Activated CD8-positive, alpha-beta memory T cell treated with anti-CD3 and anti-CD28 coated beads, Interleukin-2, amount 50 U/mL, for 24 hours (primary cell): ENCODE results near the gene CYTH1.

ENCODE experiments used
- DNase-seq: peaks from one replicate; pipeline ENCODE4 v3.0.0-alpha.2; 2020; ENCODE audit errors: extremely low read depth

Gene CYTH1

DNA sequence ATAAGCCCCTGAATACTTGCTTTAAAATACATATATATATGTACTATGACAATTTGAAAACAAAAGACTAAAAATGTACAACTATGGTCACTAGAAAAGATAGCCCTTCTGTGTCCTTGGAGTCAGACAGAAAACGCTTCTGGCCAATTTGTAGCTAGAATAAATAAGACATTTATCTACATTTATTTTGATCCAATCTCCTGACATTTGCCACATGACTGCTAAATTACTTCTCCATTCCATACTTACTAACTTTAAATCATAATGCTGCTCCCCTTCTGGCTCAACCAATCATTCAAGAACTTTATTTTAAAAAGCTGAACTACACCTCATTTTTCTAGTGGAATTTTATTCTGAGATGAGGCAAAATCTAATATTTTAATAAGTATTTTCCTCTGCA, 65.8 kb downstream of the CYTH1 start:
- DNase-seq: no peak

DNA sequence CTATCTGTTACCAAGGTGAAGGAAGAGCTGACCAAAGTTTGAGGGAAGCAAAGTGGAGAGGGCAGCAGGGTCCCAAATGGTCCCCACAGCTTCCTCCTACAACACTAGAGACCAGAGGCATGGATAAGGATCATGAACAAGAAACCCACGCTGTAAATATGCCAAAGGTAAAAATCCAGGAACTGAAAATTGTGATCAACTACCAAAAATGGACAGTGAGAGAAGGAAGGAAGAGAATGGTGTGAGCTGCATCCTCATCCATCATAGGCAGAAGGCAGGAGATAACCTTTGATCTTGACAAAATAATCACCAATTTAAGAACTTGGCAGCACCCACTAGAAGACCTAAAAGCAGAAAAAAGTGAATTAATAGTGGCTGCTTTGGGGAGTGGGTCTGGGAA, 66.2 kb downstream of the CYTH1 start:
- no peak for DNase-seq

- DNase-seq: no peak
These were observed 66.9 kb downstream of the CYTH1 start for GRCh38 chr17:78715000-78715771.

DNA sequence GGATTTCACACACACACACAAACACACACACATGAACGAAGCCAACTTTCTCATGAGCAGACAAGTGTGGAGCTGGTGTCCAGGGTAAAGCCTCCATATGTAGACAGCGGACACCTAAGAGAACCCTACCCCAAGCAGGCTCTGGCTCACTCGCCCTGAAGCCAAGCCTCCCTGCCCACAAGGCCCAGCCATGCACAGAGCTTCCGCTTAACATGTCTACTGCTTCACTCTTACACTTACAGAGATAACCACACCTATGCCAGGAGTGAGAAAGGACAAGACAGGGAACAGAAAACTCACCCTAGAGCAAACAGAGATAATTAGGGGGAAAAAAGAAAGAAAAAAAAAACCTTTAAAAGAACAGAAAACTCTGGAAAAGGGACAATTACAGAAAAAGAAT, 67.5 kb downstream of the CYTH1 start:
- no peak for DNase-seq

DNA sequence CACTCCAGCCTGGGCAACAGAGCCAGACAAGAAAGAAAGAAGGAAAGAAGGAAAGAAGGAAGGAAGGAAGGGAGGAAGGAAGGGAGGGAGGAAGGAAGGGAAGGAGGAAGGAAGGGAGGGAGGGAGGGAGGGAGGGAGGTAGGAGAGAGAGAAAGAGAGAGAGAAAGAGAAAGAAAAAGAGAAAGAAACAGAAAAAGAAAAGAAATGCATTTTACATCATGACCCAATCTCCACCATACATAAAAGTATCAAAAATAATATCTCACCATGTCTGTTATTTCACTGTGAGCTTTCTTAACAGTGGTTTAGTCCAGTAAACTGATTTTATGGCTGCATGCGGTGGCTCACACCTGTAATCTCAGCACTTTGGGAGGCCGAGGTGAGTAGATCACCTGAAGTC, 70.0 kb downstream of the CYTH1 start:
- no peak for DNase-seq

DNA sequence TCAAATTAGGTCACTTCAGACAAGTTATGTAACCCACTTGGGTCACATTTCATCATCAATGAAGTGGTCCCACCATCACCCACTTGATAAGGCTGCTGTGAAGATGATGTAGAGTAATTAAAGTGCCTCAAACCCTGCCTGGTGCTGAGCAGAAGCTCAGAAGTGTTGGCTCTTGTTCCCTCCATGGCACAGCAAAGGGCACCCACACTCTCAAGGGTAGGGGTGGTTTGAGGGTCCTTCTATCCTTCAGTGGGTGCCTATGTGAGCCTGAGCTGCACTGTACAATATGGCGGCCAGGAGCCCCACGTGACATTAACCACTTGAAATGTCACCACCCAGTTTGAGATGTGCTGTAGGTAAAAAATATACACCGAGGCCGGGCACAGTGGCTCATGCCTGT, 71.5 kb downstream of the CYTH1 start:
- no peak for DNase-seq

- DNase-seq: no peak
These were observed 72.3 kb downstream of the CYTH1 start for GRCh38 chr17:78709751-78710181.

DNA sequence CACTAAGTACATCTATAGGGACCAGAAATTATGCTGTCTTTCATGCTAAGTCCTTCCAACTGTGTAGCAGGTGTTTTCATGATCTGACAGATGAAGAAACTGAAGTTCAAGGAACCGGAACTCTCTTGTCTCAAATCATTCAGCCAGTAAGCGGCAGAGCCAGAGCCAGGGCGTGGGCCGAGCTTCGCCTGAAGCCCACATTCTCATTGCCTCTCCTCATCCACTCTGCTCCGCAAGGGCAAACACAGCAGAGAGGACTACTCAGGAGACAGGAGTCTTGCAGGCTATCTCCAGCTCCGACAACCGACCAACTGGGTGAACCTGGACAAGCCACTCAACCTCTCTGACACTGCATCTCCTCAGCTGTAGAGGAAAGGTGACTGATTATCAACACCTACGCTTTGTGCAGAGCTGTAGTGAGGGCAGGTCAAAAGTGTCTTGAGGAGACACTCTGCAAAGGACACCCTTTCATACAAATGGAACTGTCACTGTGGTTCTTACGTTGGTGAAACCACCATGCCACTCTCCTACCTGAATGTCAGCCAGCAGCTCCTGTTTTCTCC, 72.9 kb downstream of the CYTH1 start:
- DNase-seq: no peak

DNA sequence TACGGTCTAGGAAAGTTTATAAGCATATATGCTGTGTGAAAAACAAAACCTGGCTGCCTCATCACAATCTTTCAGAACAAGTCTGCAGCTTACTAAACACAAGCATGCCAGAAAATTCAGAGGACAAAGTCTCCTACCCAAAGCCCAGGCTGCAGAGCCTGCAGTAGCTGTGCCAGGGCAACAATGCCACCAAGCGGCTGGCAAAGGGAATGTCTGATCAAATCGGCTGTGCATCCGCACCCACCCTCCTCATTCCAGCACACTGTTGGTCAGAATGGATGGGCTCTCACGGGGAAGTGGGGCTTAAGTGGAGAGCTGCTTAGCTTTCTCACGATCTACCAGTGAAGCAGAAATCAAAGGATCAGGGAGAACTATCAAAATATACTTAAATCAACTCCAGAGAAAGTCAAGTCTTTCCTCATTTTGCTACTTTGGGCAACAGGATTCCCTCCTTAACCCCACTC, 73.5 kb downstream of the CYTH1 start:
- peak; percentile 28 for DNase-seq

GRCh38 chr17:78707923-78708322, 74.2 kb downstream of the CYTH1 start:
- DNase-seq: no peak

DNA sequence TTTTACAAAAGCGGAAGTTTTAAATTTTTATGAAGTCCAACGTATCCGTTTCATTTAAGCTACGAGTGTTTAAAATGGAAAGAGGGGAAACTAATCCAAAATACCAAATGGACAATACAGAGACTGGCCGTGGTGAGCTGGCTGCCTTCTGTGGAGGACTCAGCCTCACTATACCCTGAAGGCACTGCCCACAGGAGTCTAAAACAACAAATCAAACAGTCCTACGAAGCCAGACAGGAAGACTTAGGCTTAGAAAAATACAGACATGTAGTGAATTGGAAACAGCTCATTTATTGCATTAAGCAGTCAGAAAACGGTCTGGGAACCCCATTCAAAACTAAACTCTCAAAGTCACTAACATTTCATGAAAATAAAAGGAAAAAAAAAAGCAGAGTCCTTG, 75.1 kb downstream of the CYTH1 start:
- no peak for DNase-seq

DNA sequence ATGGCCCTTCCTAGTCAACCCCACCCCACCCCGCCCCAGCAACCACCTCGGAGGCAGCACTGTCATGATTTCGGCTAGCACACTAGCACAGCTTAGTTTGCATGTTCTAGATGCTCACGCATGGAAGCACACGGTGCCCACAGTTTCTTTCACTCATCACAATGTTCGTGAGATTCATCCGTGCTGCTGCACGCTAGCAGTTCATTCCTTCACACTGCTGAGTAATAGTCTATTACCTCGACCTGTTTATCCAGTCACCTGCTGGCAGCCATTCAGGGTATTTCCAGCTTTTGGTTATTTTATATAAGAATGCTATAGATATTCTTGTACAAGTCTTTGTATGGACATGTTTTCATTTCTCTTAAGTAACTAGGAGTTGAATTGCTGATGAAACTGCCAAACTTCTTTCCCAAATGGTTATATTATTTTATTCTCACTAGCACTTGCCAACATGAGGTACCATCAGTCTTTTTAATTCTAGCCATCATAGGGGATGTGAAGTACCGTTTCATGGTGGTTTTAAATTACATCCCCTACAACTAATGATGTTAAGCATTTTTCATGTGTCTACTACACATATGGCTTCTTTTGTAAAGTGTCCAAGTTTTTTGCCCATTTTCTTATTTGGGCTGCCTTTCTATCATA, 75.7 kb downstream of the CYTH1 start:
- no peak for DNase-seq

DNA sequence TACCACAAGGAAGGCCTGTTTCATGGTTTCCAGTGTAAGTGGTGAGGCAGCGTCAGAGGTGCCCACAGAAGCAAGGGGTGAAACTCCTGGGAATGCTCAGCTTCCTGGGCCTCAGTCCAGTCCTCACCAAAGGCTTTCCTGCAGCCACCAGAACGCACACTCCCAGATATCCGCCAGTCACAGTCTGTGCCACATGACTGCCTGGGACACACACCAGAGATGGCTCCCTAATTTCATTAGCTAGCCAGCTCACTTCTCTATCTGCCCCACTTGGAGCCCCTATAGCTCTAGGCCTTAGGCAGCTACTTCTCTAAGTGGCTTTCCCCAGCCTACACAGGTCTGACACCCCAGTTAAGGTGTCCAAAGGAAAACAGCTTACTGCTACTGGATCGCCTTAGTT, 77.0 kb downstream of the CYTH1 start:
- no peak for DNase-seq

DNA sequence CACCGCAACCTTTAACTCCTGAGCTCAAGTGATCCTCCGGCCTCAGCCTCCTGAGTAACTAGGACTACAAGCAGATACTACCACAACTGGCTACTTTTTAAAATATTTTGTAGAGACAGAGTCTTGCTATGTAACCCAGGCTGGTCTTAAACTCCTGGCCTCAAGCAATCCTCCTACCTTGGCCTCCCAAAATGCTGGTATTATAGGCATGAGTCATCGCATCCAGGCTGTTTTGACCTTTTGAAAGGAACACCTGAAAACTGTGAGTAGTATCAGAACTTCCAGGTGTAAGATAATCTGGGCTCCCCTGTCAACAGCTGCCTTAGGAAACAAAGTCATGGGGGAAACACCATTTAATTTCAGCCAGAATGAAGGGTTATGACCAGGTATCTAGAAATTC, 77.5 kb downstream of the CYTH1 start:
- no peak for DNase-seq

GRCh38 chr17:78697554-78698343, 84.3 kb downstream of the CYTH1 start:
- DNase-seq: no peak

DNA sequence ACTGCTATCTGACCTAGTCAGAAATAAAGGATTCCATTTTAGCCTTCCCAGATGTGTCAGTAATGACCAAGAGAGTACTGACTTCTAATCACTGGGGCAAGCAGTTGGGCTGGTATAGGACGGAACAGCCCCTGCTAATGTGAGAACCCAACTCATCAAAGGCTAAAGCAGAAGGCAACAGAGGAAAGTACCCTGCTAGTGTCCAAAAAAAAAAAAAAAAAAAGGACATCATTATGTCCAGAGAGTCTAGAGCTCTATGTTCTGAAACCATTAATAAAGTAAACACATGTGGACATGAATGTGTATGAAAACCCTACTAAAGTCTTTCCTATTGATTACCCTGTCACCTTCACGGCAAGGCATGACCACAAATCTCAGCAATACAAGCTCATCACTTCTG, 85.0 kb downstream of the CYTH1 start:
- no peak for DNase-seq

- DNase-seq: no peak
These were observed 85.8 kb downstream of the CYTH1 start for GRCh38 chr17:78696016-78696982.

DNA sequence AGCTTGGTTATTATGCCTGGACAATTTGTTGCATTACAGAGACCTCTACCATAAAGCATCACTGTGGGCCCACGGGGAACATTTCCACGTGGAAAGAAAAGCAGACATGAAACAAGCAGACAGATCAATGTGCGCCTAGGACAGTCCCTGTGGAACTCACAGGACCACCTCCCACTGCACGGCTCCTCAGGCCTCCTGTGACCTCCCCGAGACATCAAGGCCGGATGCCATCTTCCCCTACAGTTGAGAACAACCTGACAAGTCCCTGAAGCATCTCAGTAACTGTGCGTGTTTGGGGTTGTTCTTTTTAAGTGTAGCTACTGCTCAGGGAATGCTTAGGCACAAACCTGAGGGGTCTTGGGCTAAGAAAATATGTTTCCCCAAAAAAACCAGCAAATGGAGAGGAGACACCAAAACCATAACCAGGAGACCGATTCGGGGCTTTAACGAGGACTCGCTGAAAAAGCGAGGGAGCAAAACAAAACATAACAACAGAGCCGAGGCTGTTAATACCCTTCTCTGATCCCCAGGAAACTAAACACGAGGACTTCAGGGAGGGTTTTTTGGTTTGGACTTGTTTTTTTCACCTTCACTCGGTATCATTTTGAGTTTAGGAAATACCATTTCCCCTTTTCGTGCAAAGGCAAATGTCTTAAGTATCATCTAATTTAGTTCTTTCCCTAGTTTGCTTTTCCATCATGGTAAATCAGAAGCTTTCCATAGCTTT, 87.1 kb downstream of the CYTH1 start:
- DNase-seq: no peak

- no peak for DNase-seq
These were observed 88.6 kb downstream of the CYTH1 start for GRCh38 chr17:78693346-78694083.
